OCI-LY1 (cell line): Measurements from ENCODE around the gene TMC4.
A peak's percentile ranks its signal among the peaks of the same experiment; 100 is the strongest.
"Not testable (repeated sequence)": the region's sequence is repeated elsewhere in the genome, so short reads cannot be mapped to it uniquely, and the experiment has no call there.

ENCODE experiments used
- H2AFZ ChIP-seq: fragments of 200-600 bp; sonication (generic), shearing (Covaris generic); 2 replicates; pipeline ENCODE4 v1.6.0; 2014; ENCODE audit warnings: antibody characterized with exemption, mild to moderate bottlenecking, low read length
- H3F3A ChIP-seq: fragments of 200-600 bp; sonication (generic), shearing (Covaris generic); 2 replicates; pipeline ENCODE4 v1.6.0; 2014; ENCODE audit warnings: mild to moderate bottlenecking, antibody characterized with exemption, low read length, moderate library complexity; ENCODE audit not compliant: insufficient read depth
- H3K27ac ChIP-seq: fragments of 200-600 bp; sonication (generic); 2 replicates; pipeline ENCODE4 v1.5.1; 2014; ENCODE audit warnings: low read length, mixed run types, mild to moderate bottlenecking, low read depth; ENCODE audit not compliant: poor library complexity, severe bottlenecking
- H3K27me3 ChIP-seq: fragments of 200-600 bp; sonication (generic); 2 replicates; pipeline ENCODE4 v1.6.0; 2014; ENCODE audit warnings: antibody characterized with exemption, mild to moderate bottlenecking, low read length, moderate library complexity; ENCODE audit not compliant: insufficient read depth
- H3K36me3 ChIP-seq: fragments of 200-600 bp; sonication (generic); 2 replicates; pipeline ENCODE4 v1.6.1; 2014; ENCODE audit warnings: mild to moderate bottlenecking, antibody characterized with exemption, low read length, moderate library complexity, mixed read lengths; ENCODE audit not compliant: insufficient read depth
- H3K4me1 ChIP-seq: fragments of 200-600 bp; sonication (generic); 2 replicates; pipeline ENCODE4 v1.5.1; 2014; ENCODE audit warnings: mild to moderate bottlenecking, low read length, moderate library complexity; ENCODE audit not compliant: insufficient read depth, severe bottlenecking
- H3K4me2 ChIP-seq: fragments of 200-600 bp; sonication (generic), shearing (Covaris generic); 2 replicates; pipeline ENCODE4 v1.6.1; 2014; ENCODE audit warnings: low read length
- H3K4me3 ChIP-seq: fragments of 200-600 bp; sonication (generic); 2 replicates; pipeline ENCODE4 v1.5.1; 2014; ENCODE audit warnings: low read length, low read depth, mild to moderate bottlenecking, mixed read lengths; ENCODE audit not compliant: poor library complexity, severe bottlenecking
- H3K79me2 ChIP-seq: fragments of 200-600 bp; shearing (Covaris generic); 2 replicates; pipeline ENCODE4 v1.6.1; 2016; ENCODE audit warnings: mixed run types, low read length, mixed read lengths; ENCODE audit not compliant: insufficient read depth
- H3K9ac ChIP-seq: fragments of 200-600 bp; sonication (generic), shearing (Covaris generic); 2 replicates; pipeline ENCODE4 v1.6.1; 2014; ENCODE audit warnings: mild to moderate bottlenecking, low read length, mixed read lengths
- H3K9me2 ChIP-seq: fragments of 200-600 bp; sonication (generic), shearing (Covaris generic); 2 replicates; pipeline ENCODE4 v1.6.1; 2014; ENCODE audit warnings: low read depth, mild to moderate bottlenecking, low read length, mixed read lengths
- H3K9me3 ChIP-seq: fragments of 200-600 bp; shearing (Covaris generic); 2 replicates; pipeline ENCODE4 v1.6.1; 2014; ENCODE audit warnings: low read length, mixed read lengths
- H4K20me1 ChIP-seq: fragments of 200-600 bp; sonication (generic), shearing (Covaris generic); 2 replicates; pipeline ENCODE4 v1.6.0; 2016; ENCODE audit warnings: mild to moderate bottlenecking, low read length; ENCODE audit not compliant: insufficient read depth
- EZH2 ChIP-seq: fragments of 200-600 bp; sonication (generic), shearing (Covaris generic); IDR thresholded peaks from 2 replicates; pipeline ENCODE4 v1.8.0; 2017; ENCODE audit warnings: borderline replicate concordance, mixed run types, mild to moderate bottlenecking, antibody characterized with exemption, low read length, moderate library complexity, mixed read lengths
- TF ChIP-seq, protein P1 (sequence below): fragments of 200-600 bp; sonication (generic), shearing (Covaris generic); IDR thresholded peaks from 2 replicates; pipeline ENCODE4 v1.5.1; 2017; ENCODE audit warnings: mild to moderate bottlenecking, antibody characterized with exemption, low read length, moderate library complexity, mixed read lengths

The TMC4 gene, protein sequence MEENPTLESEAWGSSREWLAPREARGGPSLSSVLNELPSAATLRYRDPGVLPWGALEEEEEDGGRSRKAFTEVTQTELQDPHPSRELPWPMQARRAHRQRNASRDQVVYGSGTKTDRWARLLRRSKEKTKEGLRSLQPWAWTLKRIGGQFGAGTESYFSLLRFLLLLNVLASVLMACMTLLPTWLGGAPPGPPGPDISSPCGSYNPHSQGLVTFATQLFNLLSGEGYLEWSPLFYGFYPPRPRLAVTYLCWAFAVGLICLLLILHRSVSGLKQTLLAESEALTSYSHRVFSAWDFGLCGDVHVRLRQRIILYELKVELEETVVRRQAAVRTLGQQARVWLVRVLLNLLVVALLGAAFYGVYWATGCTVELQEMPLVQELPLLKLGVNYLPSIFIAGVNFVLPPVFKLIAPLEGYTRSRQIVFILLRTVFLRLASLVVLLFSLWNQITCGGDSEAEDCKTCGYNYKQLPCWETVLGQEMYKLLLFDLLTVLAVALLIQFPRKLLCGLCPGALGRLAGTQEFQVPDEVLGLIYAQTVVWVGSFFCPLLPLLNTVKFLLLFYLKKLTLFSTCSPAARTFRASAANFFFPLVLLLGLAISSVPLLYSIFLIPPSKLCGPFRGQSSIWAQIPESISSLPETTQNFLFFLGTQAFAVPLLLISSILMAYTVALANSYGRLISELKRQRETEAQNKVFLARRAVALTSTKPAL

DNA sequence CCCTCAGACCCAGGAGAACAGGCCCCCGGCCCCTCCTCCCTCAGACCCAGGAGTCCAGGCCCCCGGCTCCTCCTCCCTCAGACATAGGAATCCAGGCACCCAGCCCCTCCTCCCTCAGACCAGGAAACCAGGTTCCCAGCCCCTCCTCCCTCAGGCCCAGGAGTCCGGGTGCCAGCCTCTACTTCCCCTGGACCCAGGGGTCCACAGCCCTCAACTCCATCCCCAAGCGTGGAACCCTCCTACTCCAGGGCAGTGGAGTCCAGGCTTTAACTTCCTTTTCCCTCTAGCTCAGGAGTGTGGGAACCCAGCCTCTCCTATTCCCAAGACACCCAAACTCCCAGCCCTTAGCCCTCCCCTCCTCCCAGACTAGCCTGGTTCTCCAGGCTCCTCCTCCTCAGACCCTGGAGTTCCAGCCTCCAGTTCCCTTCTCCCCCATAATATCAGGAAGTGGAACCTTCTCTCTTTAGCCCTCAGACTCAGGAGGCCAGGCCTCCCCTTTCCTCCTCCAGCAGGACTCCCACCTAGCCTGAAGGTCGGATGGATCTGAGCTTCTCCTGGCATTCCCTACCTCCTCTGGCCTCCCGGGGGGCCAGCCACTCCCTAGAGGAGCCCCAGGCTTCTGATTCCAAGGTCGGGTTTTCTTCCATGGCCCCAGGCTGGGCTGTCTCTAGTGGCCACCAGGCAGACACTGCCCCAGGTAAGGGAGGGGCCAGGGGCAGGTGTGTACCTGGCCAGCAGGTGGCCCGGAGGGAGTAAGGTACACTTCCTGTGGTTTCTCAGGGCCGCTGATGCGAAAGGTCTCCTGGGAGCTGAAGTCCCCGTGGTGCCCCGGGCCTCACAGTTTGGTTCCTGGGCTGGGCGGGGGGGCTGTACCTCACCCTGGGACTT, at the start of gene TMC4:
TMC4 (minus strand) TSS at position 690 of the 888 bp plus-strand sequence; CDS start at position 647, 43 bp downstream.
- no peaks in the 10 kb centered on the region for H3K9me3 ChIP-seq
- no peaks in the 10 kb centered on the region for H3F3A ChIP-seq
- no peaks in the 10 kb centered on the region for H3K9me2 ChIP-seq
- peaks cover 4% of the 10 kb centered on the region; the same call in 1 of the 2 replicates for H3K36me3 ChIP-seq
- H3K4me3 ChIP-seq = no peak within 1 kb of the TSS
- no peaks in the 10 kb centered on the region for H4K20me1 ChIP-seq
- H3K4me2 ChIP-seq = no peak within 1 kb of the TSS
- no peak within 1 kb of the TSS for H3K27ac ChIP-seq
- H3K4me1 ChIP-seq = no peaks in the 10 kb centered on the region
- TF ChIP-seq, protein P1, sequence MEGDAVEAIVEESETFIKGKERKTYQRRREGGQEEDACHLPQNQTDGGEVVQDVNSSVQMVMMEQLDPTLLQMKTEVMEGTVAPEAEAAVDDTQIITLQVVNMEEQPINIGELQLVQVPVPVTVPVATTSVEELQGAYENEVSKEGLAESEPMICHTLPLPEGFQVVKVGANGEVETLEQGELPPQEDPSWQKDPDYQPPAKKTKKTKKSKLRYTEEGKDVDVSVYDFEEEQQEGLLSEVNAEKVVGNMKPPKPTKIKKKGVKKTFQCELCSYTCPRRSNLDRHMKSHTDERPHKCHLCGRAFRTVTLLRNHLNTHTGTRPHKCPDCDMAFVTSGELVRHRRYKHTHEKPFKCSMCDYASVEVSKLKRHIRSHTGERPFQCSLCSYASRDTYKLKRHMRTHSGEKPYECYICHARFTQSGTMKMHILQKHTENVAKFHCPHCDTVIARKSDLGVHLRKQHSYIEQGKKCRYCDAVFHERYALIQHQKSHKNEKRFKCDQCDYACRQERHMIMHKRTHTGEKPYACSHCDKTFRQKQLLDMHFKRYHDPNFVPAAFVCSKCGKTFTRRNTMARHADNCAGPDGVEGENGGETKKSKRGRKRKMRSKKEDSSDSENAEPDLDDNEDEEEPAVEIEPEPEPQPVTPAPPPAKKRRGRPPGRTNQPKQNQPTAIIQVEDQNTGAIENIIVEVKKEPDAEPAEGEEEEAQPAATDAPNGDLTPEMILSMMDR = peak; percentile 17; the same call in 1 of the 2 replicates
- TF ChIP-seq EZH2 = no peak
- no peak within 1 kb of the TSS for H3K9ac ChIP-seq
- H3K27me3 ChIP-seq = no peaks in the 10 kb centered on the region; the same call in 1 of the 2 replicates
- no peak within 1 kb of the TSS for H2AFZ ChIP-seq
- no peaks in the 10 kb centered on the region for H3K79me2 ChIP-seq

DNA sequence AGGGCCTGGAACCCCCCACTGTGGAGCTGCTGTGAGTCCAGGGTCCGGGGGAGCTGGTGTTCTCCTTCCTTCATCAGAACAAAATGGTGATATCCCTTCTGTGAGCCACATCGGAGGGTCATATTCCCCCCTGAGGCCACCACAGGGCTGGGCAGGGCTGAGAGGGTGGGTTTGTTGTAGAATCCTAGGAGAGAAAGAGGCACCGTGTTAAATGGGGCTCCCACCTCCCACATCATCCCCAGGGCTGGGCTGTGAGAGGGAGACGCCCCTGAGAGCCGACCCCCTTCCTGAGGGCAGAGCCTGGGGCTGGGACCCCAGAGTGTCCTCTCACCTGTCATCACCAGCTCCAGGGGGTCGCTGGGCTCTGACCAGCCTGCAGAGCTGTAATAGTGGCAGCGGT, 49.0 kb upstream of the TMC4 start:
- not testable (repeated sequence) for H3F3A ChIP-seq, H3K9me2 ChIP-seq, H4K20me1 ChIP-seq, H3K4me2 ChIP-seq, H3K27ac ChIP-seq, H3K4me3 ChIP-seq, H3K9me3 ChIP-seq, H3K9ac ChIP-seq, H3K79me2 ChIP-seq, H2AFZ ChIP-seq, H3K4me1 ChIP-seq, H3K27me3 ChIP-seq
- peaks cover 15% of the 10 kb centered on the region for H3K36me3 ChIP-seq

GRCh38 chr19:54219702-54220101, 46.7 kb upstream of the TMC4 start:
- not testable (repeated sequence) for H3K4me3 ChIP-seq, H3K27ac ChIP-seq, H3K27me3 ChIP-seq, H3K9me3 ChIP-seq, H3K4me2 ChIP-seq, H3K4me1 ChIP-seq, H4K20me1 ChIP-seq, H2AFZ ChIP-seq, H3K9ac ChIP-seq, H3K9me2 ChIP-seq, H3F3A ChIP-seq, H3K79me2 ChIP-seq
- peaks cover 34% of the 10 kb centered on the region for H3K36me3 ChIP-seq
